HT1080 (cell line): ENCODE data around the gene RPS5. TPM values are rescaled to one million over a fixed set of nuclear protein-coding genes. Genes with fewer than 3 reads are reported as not detected.
A peak's percentile ranks its signal among the peaks of the same experiment; 100 is the strongest.

ENCODE experiments used
- DNase-seq: peaks from one replicate; pipeline ENCODE4 v3.0.0-alpha.2; 2015; ENCODE audit warnings: low read depth
- total RNA-seq: library from RNA; depleted of rRNA; stranded (reverse); fragments of >200 nt; shearing (Covaris generic); gene quantifications from 2 replicates; pipeline ENCODE4 v1.2.3, GENCODE V29; 2014

Gene RPS5
- total RNA-seq, 1 experiment from 2014 or later: 3,183 TPM

- DNase-seq: no peak
Measured at GRCh38 chr19:58382997-58383603, 4.0 kb upstream of the RPS5 start.

GRCh38 chr19:58385313-58385890, 1.7 kb upstream of the RPS5 start:
- no peak for DNase-seq

GRCh38 chr19:58385891-58386575, 1.0 kb upstream of the RPS5 start:
- no peak for DNase-seq

- no peak for DNase-seq
Measured at GRCh38 chr19:58387338-58388174, 487 bp downstream of the RPS5 start.

GRCh38 chr19:58388175-58388526, 1.1 kb downstream of the RPS5 start:
- DNase-seq: no peak

- no peak for DNase-seq
Measured at GRCh38 chr19:58392945-58393724, 6.1 kb downstream of the RPS5 start.

GRCh38 chr19:58393725-58394033, 6.6 kb downstream of the RPS5 start:
- no peak for DNase-seq

- DNase-seq: no peak
Measured at GRCh38 chr19:58394821-58395219, 7.8 kb downstream of the RPS5 start.

- DNase-seq: peak; percentile 52
Measured at GRCh38 chr19:58395220-58395978, 8.3 kb downstream of the RPS5 start, which contains the start of gene RNF225. TSS of gene RNF225 (plus strand) at chr19:58395656. CDS start at chr19:58396090, 434 bp downstream.

- DNase-seq: no peak
Measured at GRCh38 chr19:58395979-58396627, 9.0 kb downstream of the RPS5 start.

GRCh38 chr19:58396691-58397532, 9.8 kb downstream of the RPS5 start:
- DNase-seq: no peak

- no peak for DNase-seq
Measured at GRCh38 chr19:58397533-58398037, 10.5 kb downstream of the RPS5 start.

GRCh38 chr19:58398087-58398486, 11.0 kb downstream of the RPS5 start:
- DNase-seq: no peak

- DNase-seq: no peak
Measured at GRCh38 chr19:58398545-58398944, 11.5 kb downstream of the RPS5 start.

GRCh38 chr19:58399903-58400302, 12.8 kb downstream of the RPS5 start:
- DNase-seq: no peak

GRCh38 chr19:58400316-58400915, 13.3 kb downstream of the RPS5 start:
- no peak for DNase-seq

- DNase-seq: peak; percentile 99
Measured at GRCh38 chr19:58400916-58401839, 14.1 kb downstream of the RPS5 start.
